ENCODE results near the gene ZG16B. TPM values are rescaled to one million over a fixed set of nuclear protein-coding genes. Genes with fewer than 3 reads are reported as not detected.

The ZG16B gene
- total RNA-seq, 1 experiment from 2014 or later = 0.34 TPM

- TF ChIP-seq, protein P1, sequence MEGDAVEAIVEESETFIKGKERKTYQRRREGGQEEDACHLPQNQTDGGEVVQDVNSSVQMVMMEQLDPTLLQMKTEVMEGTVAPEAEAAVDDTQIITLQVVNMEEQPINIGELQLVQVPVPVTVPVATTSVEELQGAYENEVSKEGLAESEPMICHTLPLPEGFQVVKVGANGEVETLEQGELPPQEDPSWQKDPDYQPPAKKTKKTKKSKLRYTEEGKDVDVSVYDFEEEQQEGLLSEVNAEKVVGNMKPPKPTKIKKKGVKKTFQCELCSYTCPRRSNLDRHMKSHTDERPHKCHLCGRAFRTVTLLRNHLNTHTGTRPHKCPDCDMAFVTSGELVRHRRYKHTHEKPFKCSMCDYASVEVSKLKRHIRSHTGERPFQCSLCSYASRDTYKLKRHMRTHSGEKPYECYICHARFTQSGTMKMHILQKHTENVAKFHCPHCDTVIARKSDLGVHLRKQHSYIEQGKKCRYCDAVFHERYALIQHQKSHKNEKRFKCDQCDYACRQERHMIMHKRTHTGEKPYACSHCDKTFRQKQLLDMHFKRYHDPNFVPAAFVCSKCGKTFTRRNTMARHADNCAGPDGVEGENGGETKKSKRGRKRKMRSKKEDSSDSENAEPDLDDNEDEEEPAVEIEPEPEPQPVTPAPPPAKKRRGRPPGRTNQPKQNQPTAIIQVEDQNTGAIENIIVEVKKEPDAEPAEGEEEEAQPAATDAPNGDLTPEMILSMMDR (IDR thresholded peaks at IDR 0.05; ENCODE audit: insufficient read depth in 1 of 2, low read depth in 1 of 2, low read length in 1 of 2, severe bottlenecking in 1 of 2, unreplicated experiment in 1 of 2) = no peak
- intact Hi-C loops (cut with micrococcal nuclease; ENCODE audit: unreplicated experiment) = no loop called here
- ChIA-PET POLR2A (no interaction called here), CTCF (no interaction called here)
- Histone ChIP-seq H3K36me3 (ENCODE audit: control insufficient read depth, insufficient read depth, low read length) (no peaks in the 10 kb centered on the region), H3K4me3 (ENCODE audit: low read depth, low read length) (no peak overlapping the region), H3K27me3 (replicated peaks; ENCODE audit: control insufficient read depth, insufficient read depth, low read length) (no peaks in the 10 kb centered on the region), H3K9me3 (no peaks in the 10 kb centered on the region), H3K4me1 (peaks cover 10% of the 10 kb centered on the region)
- Mint-ChIP-seq H3K9me3 (ENCODE audit: unreplicated experiment) (no peaks in the 10 kb centered on the region), H3K4me1 (ENCODE audit: low read depth, unreplicated experiment) (peaks cover 4% of the 10 kb centered on the region), H3K27me3 (ENCODE audit: insufficient read depth, unreplicated experiment) (no peaks in the 10 kb centered on the region), H3K27ac (ENCODE audit: unreplicated experiment) (no peak overlapping the region), H3K36me3 (ENCODE audit: insufficient read depth, unreplicated experiment) (no peaks in the 10 kb centered on the region), H3K4me3 (ENCODE audit: unreplicated experiment) (no peak overlapping the region)
- no TSS peak for BruUV-seq (replicated peaks)
- no peak for DNase-seq
Observed at GRCh38 chr16:2819179-2819938, 10.7 kb upstream of the ZG16B start.

- no TSS peak for BruUV-seq (replicated peaks)
- H3K9me3 Mint-ChIP-seq (ENCODE audit: unreplicated experiment) = no peaks in the 10 kb centered on the region
- H3K27ac Mint-ChIP-seq (ENCODE audit: unreplicated experiment) = no peak overlapping the region
- Histone ChIP-seq H3K27me3 (replicated peaks; ENCODE audit: control insufficient read depth, insufficient read depth, low read length) (no peaks in the 10 kb centered on the region), H3K4me1 (peaks cover 8% of the 10 kb centered on the region), H3K4me3 (ENCODE audit: low read depth, low read length) (no peak overlapping the region), H3K36me3 (ENCODE audit: control insufficient read depth, insufficient read depth, low read length) (no peaks in the 10 kb centered on the region), H3K9me3 (no peaks in the 10 kb centered on the region)
- ChIA-PET POLR2A (no interaction called here), CTCF (no interaction called here)
- H3K4me1 Mint-ChIP-seq (ENCODE audit: low read depth, unreplicated experiment) = peaks cover 4% of the 10 kb centered on the region
- no peak overlapping the region for H3K4me3 Mint-ChIP-seq (ENCODE audit: unreplicated experiment)
- TF ChIP-seq, protein P1 (IDR thresholded peaks at IDR 0.05; ENCODE audit: insufficient read depth in 1 of 2, low read depth in 1 of 2, low read length in 1 of 2, severe bottlenecking in 1 of 2, unreplicated experiment in 1 of 2) = no peak
- intact Hi-C loops (cut with micrococcal nuclease; ENCODE audit: unreplicated experiment) = no loop called here
- no peaks in the 10 kb centered on the region for H3K27me3 Mint-ChIP-seq (ENCODE audit: insufficient read depth, unreplicated experiment)
- DNase-seq = no peak
- H3K36me3 Mint-ChIP-seq (ENCODE audit: insufficient read depth, unreplicated experiment) = no peaks in the 10 kb centered on the region
Observed at GRCh38 chr16:2819939-2820835, 9.9 kb upstream of the ZG16B start.

- no peaks in the 10 kb centered on the region for H3K36me3 ChIP-seq (ENCODE audit: control insufficient read depth, insufficient read depth, low read length)
- peaks cover under 1% of the 10 kb centered on the region; the same call in 1 of the 2 replicates for H3K4me1 ChIP-seq
- TF ChIP-seq, protein P1 (IDR thresholded peaks at IDR 0.05; ENCODE audit: insufficient read depth in 1 of 2, low read depth in 1 of 2, low read length in 1 of 2, severe bottlenecking in 1 of 2, unreplicated experiment in 1 of 2) = no peak
- no peaks in the 10 kb centered on the region for H3K27me3 ChIP-seq (replicated peaks; ENCODE audit: control insufficient read depth, insufficient read depth, low read length)
- H3K36me3 Mint-ChIP-seq (ENCODE audit: insufficient read depth, unreplicated experiment) = no peaks in the 10 kb centered on the region
- CTCF ChIA-PET = interaction anchor here (0.6 kb wide), 1 partner anchor 62 kb away, joined by 3 read pairs; the partner anchor contains the start of gene FLYWCH2
- intact Hi-C loops (cut with micrococcal nuclease; ENCODE audit: unreplicated experiment) = no loop called here
- POLR2A ChIA-PET = no interaction called here
- no peak overlapping the region for H3K27ac Mint-ChIP-seq (ENCODE audit: unreplicated experiment)
- H3K4me3 Mint-ChIP-seq (ENCODE audit: unreplicated experiment) = no peak overlapping the region
- peaks cover 4% of the 10 kb centered on the region for H3K4me1 Mint-ChIP-seq (ENCODE audit: low read depth, unreplicated experiment)
- H3K9me3 Mint-ChIP-seq (ENCODE audit: unreplicated experiment) = no peaks in the 10 kb centered on the region
- no TSS peak for BruUV-seq (replicated peaks)
- H3K9me3 ChIP-seq = no peaks in the 10 kb centered on the region
- DNase-seq = no peak
- H3K4me3 ChIP-seq (ENCODE audit: low read depth, low read length) = no peak overlapping the region
- no peaks in the 10 kb centered on the region for H3K27me3 Mint-ChIP-seq (ENCODE audit: insufficient read depth, unreplicated experiment)
Observed at GRCh38 chr16:2820836-2821486, 9.1 kb upstream of the ZG16B start.
